Measurements from ENCODE around the gene ITGAD. TPM values are rescaled to one million over a fixed set of nuclear protein-coding genes. Genes with fewer than 3 reads are reported as not detected.

Gene ITGAD
- total RNA-seq, 1 donor = not detected

DNA sequence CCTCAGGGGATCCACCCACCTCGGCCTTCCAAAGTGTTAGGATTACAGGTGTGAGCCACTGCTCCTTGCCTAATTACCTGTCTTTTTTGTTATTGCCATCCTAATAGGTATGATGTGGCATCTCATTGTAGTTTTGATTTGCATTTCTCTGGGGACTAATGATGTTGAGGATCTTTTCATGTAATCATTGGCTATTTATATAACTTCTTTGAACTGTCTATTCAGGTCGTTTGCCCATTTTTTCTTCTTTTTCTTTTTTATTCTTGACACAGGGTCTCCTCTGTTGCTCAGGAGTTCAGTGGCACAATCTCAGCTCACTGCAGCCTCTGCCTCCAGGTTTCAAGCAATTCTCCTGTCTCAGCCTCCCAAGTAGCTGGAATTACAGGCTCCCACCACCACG is 77.5 kb downstream of the ITGAD start:
- DNase-seq (ENCODE audit: low read depth) = no peak
- H3K4me3 ChIP-seq (ENCODE audit: low read depth, low read length) = peak overlapping the region; percentile 90
- TF ChIP-seq, protein P1, sequence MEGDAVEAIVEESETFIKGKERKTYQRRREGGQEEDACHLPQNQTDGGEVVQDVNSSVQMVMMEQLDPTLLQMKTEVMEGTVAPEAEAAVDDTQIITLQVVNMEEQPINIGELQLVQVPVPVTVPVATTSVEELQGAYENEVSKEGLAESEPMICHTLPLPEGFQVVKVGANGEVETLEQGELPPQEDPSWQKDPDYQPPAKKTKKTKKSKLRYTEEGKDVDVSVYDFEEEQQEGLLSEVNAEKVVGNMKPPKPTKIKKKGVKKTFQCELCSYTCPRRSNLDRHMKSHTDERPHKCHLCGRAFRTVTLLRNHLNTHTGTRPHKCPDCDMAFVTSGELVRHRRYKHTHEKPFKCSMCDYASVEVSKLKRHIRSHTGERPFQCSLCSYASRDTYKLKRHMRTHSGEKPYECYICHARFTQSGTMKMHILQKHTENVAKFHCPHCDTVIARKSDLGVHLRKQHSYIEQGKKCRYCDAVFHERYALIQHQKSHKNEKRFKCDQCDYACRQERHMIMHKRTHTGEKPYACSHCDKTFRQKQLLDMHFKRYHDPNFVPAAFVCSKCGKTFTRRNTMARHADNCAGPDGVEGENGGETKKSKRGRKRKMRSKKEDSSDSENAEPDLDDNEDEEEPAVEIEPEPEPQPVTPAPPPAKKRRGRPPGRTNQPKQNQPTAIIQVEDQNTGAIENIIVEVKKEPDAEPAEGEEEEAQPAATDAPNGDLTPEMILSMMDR (IDR thresholded peaks at IDR 0.05; ENCODE audit: insufficient read depth, low read depth, low read length) = no peak

DNA sequence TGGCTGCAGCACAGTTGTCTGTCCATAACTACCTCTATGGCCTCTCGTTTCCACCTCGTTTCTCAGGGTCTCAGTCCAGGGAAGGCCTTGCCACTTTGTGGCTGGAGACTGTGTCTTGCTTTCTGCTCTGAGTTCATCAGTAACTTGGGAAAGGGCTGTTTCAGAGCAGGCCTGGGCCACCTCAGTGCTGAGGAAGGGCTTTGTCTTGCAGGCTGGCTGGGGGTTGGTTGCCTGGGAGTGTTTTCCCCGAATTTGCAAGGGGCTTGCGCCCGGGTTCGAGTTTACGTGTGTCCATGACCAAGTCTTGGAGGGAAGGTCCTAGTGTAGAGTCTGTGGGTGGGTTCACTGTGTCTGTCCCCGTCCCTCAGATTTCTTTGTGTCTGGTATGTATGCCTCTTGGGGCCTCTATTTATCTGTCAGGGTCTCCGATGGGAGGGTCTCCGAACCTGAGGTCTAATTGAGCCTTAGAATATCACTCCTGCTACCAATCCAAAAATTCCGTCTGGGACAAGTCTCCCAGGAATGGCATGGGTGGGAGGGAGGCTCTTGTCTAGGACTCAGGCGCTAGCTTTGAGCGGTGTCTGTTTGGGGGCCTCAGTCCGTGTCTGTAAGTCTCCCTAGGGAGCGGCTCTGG is 78.2 kb downstream of the ITGAD start:
- TF ChIP-seq, protein P1 (IDR thresholded peaks at IDR 0.05; ENCODE audit: insufficient read depth, low read depth, low read length) = no peak

DNA sequence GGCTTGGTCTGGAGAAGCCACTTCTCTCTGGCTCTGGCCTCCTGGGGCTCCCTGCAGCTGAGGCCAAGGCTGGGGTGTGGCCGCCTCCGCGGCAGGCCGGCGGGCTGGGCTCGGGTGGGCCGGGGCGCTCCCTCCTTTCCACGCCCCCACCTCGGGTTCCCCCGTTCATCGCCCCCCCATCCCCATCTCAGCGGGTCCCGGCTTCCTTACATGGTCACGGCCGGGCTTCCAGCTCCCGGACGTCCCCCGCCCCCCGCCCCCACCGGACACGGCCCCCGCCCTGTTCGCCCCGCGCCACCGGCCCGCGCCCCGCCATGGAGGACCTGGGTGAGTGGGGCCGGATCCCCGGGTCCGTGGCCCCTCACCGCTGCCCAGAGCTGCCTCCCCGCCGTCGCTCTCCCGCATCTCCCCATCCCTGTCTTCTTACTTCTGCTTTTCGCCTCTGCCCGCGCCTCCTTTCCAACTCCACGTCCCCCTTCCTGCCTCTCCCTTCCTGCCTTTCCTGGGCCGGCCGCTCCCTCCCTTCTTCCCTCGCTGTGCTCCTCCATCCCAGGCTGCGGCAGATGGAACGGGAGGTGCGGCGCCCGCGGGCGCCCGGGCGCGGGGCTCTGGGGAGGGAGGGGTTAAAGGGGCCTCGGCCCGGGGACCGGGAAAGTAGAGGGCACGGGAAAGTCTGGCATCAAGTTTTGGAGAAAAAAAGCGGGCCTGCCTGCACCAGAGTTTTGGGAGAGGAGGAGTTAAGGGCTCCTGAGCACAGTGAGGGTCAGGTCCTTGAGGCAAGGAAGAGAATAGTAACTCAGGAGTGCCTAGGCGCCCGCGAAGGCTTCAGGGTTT is 79.0 kb downstream of the ITGAD start, which contains the start of gene TGFB1I1:
Gene TGFB1I1, plus strand, starts transcription at position 278 of the 834 bp plus-strand sequence. Its CDS starts 37 bp downstream, at position 315.
- peak; percentile 89 for DNase-seq (ENCODE audit: low read depth)
- H3K4me3 ChIP-seq (ENCODE audit: low read depth, low read length) = peak within 1 kb of the TSS; percentile 90
- TF ChIP-seq, protein P1 (IDR thresholded peaks at IDR 0.05; ENCODE audit: insufficient read depth, low read depth, low read length) = no peak

More for the DNA sequence above, 78.2 kb downstream of the ITGAD start:
- peak overlapping the region; percentile 90 for H3K4me3 ChIP-seq (ENCODE audit: low read depth, low read length)
- no peak for DNase-seq (ENCODE audit: low read depth)

DNA sequence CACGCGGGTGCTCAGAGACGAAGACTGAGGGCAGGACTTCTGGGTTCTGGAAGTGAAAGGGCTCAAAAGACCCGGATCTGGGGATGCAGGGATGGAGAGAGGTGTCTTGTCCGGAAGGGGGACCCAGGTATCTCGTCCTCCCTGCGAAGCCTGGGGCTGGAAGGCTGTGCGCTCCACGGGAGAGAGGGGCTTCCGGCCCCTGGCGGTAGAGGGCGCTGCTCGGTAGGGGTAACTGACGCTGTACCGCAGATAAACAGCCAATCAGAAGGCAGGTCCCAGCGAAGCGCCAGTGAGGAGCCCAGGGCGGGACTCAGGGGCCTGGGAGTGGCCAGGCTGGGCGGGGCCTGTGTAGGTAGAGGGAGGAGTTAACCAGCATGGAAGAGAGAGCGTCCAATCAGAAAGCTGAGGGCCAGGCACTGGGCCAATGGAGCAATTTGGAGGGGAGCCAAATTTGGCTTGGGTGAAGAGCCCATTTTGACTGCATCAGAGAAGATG is 79.6 kb downstream of the ITGAD start:
- TF ChIP-seq, protein P1 (IDR thresholded peaks at IDR 0.05; ENCODE audit: insufficient read depth, low read depth, low read length) = peak; percentile 80
- H3K4me3 ChIP-seq (ENCODE audit: low read depth, low read length) = peak overlapping the region; percentile 90
- peak; percentile 93 for DNase-seq (ENCODE audit: low read depth)

DNA sequence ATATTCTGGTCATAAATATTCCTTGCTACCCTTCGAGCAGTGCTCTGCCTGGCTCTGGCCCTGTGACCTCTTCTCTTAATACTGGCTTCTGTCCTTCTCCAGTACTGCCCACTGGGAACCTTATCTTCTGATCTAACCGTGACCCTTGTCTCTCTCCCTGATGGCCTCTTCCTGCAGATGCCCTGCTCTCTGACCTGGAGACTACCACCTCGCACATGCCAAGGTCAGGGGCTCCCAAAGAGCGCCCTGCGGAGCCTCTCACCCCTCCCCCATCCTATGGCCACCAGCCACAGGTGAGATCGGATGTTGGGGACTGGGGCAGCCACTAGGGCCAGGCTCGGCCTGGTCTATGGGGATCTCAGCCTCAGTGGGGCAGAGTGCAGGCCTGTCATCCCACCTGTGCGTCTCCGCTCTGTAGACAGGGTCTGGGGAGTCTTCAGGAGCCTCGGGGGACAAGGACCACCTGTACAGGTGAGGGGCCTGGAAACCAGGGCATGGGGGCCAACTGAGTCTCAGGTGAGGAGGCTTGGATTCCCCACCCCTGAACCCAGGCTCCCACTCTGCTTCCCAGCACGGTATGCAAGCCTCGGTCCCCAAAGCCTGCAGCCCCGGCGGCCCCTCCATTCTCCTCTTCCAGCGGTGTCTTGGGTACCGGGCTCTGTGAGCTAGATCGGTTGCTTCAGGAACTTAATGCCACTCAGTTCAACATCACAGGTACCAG is 80.3 kb downstream of the ITGAD start:
- TF ChIP-seq, protein P1 (IDR thresholded peaks at IDR 0.05; ENCODE audit: insufficient read depth, low read depth, low read length) = no peak
- DNase-seq (ENCODE audit: low read depth) = no peak
- peak overlapping the region; percentile 90 for H3K4me3 ChIP-seq (ENCODE audit: low read depth, low read length)

DNA sequence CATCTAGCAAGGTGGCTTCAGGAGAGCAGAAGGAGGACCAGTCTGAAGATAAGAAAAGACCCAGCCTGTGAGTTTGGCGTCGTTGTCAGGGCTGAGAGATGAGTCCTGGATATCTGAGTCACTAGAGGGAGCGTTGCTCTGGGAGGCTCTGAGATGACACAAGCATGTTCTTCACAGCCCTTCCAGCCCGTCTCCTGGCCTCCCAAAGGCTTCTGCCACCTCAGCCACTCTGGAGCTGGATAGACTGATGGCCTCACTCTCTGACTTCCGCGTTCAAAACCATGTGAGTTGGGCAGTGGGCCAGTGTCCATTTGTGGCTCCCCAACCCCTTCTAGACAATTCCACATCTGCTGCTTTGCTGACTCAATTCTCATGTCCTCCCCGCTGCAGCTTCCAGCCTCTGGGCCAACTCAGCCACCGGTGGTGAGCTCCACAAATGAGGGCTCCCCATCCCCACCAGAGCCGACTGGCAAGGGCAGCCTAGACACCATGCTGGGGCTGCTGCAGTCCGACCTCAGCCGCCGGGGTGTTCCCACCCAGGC is 81.1 kb downstream of the ITGAD start:
- TF ChIP-seq, protein P1 (IDR thresholded peaks at IDR 0.05; ENCODE audit: insufficient read depth, low read depth, low read length) = no peak
- no peak overlapping the region for H3K4me3 ChIP-seq (ENCODE audit: low read depth, low read length)
- DNase-seq (ENCODE audit: low read depth) = peak; percentile 62
